Fibroblast of peridontal ligament (primary cell): Measurements from ENCODE around the gene C1QTNF9.
"Not testable (repeated sequence)": the region's sequence is repeated elsewhere in the genome, so short reads cannot be mapped to it uniquely, and the experiment has no call there.

Source experiments
- DNase-seq: peaks from one replicate; pipeline ENCODE4 v3.0.0-alpha.2; 2010; ENCODE audit errors: extremely low read depth

The C1QTNF9 gene

DNA sequence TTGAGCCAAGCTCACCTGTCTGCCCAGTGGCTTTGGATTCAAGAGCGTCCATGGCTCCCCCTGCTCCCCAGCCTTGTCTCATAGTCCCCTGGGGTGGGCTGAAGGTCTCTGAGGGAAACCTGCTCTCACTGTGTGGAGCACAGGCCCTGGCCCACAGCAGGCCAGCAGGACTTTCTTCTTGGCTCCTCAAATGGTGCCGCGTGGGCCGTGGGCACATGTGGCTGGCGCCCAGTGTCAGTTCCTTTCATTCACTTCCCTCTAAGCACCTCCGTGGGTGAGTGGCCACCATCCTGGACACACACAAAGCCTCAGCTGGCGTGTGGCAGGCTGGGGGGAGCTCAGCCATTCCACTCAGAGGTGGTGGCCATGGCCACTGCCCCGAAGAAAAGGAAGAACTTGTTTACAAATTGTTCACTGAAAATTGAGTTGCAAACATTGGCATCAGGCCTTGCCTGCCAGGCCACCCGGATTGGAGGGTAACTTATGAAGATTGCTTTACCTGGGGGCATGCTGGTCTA is 53.1 kb downstream of the C1QTNF9 start:
- no peak for DNase-seq

DNA sequence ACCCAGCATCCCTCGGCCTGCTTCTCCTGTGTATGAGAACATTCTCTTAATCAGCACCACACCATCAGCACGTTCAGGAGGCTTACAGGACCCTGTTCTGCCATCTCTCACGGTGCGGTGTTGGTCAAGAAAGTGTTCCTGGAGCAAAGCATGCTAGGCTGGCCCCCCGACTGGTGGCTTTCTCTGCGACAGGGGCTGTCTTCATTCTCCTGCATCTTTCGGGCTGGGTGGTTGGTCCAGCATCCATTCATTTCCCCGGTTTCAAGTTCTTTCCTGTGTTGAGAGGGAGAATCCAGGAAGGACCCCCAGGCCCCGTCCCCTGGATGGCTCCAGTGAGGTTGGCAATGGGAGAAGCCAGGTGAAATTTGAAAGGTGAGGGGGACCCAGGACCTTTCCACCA is 55.8 kb downstream of the C1QTNF9 start:
- no peak for DNase-seq

DNA sequence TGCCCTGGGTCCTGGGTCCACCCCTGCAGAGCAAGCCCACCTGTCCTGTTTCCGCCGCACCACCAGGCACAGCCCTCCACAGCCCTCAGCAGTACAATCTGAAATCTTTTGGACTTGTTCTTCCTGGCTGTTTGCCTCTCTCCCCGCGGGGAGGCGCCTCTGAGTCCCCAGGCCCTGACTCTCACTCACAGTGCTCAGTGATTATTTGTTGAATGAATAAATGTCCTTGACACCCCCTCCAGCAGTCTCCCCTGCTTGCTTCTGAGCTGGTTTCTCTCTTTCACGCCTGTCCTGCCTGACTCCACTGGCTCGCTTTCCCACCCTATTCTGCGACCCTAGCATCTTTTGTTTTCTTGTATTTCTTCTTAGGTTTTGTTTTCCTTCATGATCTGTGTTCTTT is 56.9 kb downstream of the C1QTNF9 start:
- DNase-seq: not testable (repeated sequence)

DNA sequence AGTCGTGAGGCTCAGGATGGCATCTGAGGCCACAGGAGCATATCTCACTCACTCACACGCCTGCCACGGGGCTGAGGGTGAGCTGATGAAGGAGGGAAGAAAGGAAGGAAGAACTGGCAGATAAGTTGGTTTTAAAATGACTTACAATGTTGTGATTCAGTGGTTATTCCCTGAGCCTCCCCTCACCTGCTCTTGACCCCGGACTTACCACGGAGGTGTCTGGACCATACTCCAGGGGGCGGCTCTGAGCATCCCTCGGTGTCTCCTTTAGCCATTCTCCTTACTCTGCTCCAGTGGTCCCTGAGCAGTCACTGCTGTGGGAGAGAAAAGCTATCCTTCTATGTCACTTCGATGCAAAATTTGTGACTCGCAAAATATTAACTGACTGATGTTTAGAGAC is 61.9 kb downstream of the C1QTNF9 start:
- not testable (repeated sequence) for DNase-seq
